RWPE2 (cell line): ENCODE measurements around the gene L1CAM.

Experiments used
- ATAC-seq: fragments of 200-7000 bp; cut with Tn5 transposase; 3 replicates; pipeline ENCODE4 v1.9.1; 2021; ENCODE audit warnings: low read depth
- DNase-seq: peaks from one replicate; pipeline ENCODE4 v3.0.0-alpha.2; 2020; ENCODE audit warnings: low spot score
- H3K27ac ChIP-seq: fragments of 450-650 bp; 2 replicates; pipeline ENCODE4 v1.5.1; 2017; ENCODE audit warnings: mild to moderate bottlenecking; ENCODE audit not compliant: poor library complexity, severe bottlenecking
- H3K27me3 ChIP-seq: fragments of 250-450 bp; sonication (Bioruptor Pico); 2 replicates; pipeline ENCODE4 v1.5.1; 2021; ENCODE audit warnings: mild to moderate bottlenecking, moderate library complexity; ENCODE audit not compliant: insufficient read depth, poor library complexity, severe bottlenecking
- H3K36me3 ChIP-seq: fragments of 250-450 bp; sonication (Bioruptor Pico); 2 replicates; pipeline ENCODE4 v1.5.1; 2020; ENCODE audit warnings: low read depth, mild to moderate bottlenecking, moderate library complexity
- H3K4me1 ChIP-seq: fragments of 250-450 bp; sonication (Bioruptor Pico); 2 replicates; pipeline ENCODE4 v1.5.1; 2021; ENCODE audit warnings: mild to moderate bottlenecking, moderate library complexity; ENCODE audit not compliant: insufficient read depth, poor library complexity, severe bottlenecking
- H3K4me3 ChIP-seq: fragments of 250-450 bp; sonication (Bioruptor Pico); 2 replicates; pipeline ENCODE4 v1.5.1; 2021; ENCODE audit warnings: mild to moderate bottlenecking, moderate library complexity; ENCODE audit not compliant: severe bottlenecking
- H3K9me3 ChIP-seq: fragments of 250-450 bp; sonication (Bioruptor Pico); 2 replicates; pipeline ENCODE4 v1.5.1; 2021; ENCODE audit warnings: mild to moderate bottlenecking, moderate library complexity; ENCODE audit not compliant: severe bottlenecking
- CTCF ChIP-seq: fragments of 450-650 bp; IDR thresholded peaks from one replicate; pipeline ENCODE4 v1.5.1; 2017; ENCODE audit warnings: mild to moderate bottlenecking, moderate library complexity; ENCODE audit not compliant: poor library complexity, severe bottlenecking

L1CAM gene, protein sequence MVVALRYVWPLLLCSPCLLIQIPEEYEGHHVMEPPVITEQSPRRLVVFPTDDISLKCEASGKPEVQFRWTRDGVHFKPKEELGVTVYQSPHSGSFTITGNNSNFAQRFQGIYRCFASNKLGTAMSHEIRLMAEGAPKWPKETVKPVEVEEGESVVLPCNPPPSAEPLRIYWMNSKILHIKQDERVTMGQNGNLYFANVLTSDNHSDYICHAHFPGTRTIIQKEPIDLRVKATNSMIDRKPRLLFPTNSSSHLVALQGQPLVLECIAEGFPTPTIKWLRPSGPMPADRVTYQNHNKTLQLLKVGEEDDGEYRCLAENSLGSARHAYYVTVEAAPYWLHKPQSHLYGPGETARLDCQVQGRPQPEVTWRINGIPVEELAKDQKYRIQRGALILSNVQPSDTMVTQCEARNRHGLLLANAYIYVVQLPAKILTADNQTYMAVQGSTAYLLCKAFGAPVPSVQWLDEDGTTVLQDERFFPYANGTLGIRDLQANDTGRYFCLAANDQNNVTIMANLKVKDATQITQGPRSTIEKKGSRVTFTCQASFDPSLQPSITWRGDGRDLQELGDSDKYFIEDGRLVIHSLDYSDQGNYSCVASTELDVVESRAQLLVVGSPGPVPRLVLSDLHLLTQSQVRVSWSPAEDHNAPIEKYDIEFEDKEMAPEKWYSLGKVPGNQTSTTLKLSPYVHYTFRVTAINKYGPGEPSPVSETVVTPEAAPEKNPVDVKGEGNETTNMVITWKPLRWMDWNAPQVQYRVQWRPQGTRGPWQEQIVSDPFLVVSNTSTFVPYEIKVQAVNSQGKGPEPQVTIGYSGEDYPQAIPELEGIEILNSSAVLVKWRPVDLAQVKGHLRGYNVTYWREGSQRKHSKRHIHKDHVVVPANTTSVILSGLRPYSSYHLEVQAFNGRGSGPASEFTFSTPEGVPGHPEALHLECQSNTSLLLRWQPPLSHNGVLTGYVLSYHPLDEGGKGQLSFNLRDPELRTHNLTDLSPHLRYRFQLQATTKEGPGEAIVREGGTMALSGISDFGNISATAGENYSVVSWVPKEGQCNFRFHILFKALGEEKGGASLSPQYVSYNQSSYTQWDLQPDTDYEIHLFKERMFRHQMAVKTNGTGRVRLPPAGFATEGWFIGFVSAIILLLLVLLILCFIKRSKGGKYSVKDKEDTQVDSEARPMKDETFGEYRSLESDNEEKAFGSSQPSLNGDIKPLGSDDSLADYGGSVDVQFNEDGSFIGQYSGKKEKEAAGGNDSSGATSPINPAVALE

GRCh38 chrX:153885968-153886903 lies at the start of gene L1CAM:
L1CAM (minus strand) TSS chrX:153886173; CDS start chrX:153875836, 10,337 bp downstream.
- peak within 1 kb of the TSS; percentile 47 for H3K4me3 ChIP-seq
- peaks cover 9% of the 10 kb centered on the region for H3K4me1 ChIP-seq
- peak within 1 kb of the TSS; percentile 54 for H3K27ac ChIP-seq
- DNase-seq (no peak), ATAC-seq (no peak)
- TF ChIP-seq CTCF, result no peak
- H3K9me3 ChIP-seq, result no peaks in the 10 kb centered on the region
- no peaks in the 10 kb centered on the region for H3K36me3 ChIP-seq
- no peaks in the 10 kb centered on the region for H3K27me3 ChIP-seq

- H3K36me3 ChIP-seq, result peaks cover 12% of the 10 kb centered on the region
- H3K4me1 ChIP-seq, result no peaks in the 10 kb centered on the region
- H3K4me3 ChIP-seq, result peak overlapping the region; percentile 90
- H3K27me3 ChIP-seq, result no peaks in the 10 kb centered on the region
- H3K9me3 ChIP-seq, result no peaks in the 10 kb centered on the region
- TF ChIP-seq CTCF, result no peak
- no peak for DNase-seq
- ATAC-seq, result no peak
- no peak overlapping the region for H3K27ac ChIP-seq
Measured at GRCh38 chrX:153935326-153935851, 49.4 kb upstream of the L1CAM start.

DNA sequence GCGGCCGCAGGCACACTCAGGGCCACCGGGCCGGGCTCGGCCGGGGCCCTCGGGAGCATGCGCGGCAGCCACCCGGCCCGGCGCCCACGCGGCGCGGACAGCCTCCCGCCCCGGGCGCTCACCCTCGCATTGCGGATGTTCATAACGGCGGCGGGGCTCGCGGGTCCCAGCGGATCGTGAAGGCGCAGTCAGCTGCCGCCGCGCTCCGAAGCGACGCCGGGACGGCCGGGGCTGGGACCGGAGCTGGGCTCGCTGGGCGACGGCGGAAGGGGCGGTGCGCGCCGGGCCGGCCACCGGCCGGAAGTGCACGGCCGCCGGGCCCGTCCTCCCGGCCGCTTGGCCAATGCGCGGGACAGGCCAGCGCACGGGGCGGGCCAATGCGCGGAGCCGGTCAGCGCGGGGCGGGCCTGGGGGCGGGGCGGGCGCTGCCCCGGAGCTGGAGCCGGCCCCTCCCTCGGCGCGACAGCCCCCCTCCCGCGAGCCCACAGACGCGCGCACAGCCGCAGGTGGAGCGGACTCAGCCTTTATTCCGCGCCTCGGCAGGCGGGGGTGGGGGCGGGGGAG lies 48.9 kb upstream of the L1CAM start, which contains the start of gene NAA10:
NAA10 (minus strand) TSS at position 276 of the 564 bp plus-strand sequence; CDS start at position 143, 133 bp downstream.
- H3K4me1 ChIP-seq, result no peaks in the 10 kb centered on the region
- TF ChIP-seq CTCF, result no peak
- peaks cover 12% of the 10 kb centered on the region for H3K36me3 ChIP-seq
- peak within 1 kb of the TSS; percentile 45 for H3K27ac ChIP-seq
- H3K27me3 ChIP-seq, result no peaks in the 10 kb centered on the region
- H3K4me3 ChIP-seq, result peak within 1 kb of the TSS; percentile 90
- ATAC-seq (peak; percentile 95), DNase-seq (no peak)
- H3K9me3 ChIP-seq, result no peaks in the 10 kb centered on the region
